GM12872 (cell line): ENCODE data around the gene APOL6.

Experiments used
- TF ChIP-seq, protein P1 (sequence below): IDR thresholded peaks from 3 replicates; pipeline ENCODE4 v1.5.1; 2011; ENCODE audit warnings: low read depth, mild to moderate bottlenecking, low read length, moderate library complexity; ENCODE audit not compliant: insufficient read depth

Gene APOL6

DNA sequence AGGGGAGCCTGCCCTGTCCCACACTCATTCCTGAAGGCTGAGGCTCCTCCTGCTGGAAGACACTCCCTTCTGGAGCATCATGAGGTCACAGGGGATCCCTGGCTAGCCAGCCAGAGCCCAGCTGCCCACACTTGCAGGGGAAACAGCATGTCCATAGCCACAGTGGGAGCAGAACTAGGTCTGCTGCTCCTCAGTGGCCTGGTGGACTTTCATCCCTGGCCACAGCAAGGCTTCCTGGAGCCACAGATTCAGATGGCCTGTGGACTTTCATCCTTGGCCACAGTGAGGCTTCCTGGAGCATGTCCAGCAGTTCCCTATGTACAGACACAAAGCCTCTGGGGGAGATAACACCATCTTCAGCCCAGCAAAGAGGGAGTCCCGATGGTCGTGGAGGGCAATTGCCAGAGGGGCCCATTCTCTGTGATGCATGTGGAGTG lies 5.9 kb upstream of the APOL6 start:
- TF ChIP-seq, protein P1, sequence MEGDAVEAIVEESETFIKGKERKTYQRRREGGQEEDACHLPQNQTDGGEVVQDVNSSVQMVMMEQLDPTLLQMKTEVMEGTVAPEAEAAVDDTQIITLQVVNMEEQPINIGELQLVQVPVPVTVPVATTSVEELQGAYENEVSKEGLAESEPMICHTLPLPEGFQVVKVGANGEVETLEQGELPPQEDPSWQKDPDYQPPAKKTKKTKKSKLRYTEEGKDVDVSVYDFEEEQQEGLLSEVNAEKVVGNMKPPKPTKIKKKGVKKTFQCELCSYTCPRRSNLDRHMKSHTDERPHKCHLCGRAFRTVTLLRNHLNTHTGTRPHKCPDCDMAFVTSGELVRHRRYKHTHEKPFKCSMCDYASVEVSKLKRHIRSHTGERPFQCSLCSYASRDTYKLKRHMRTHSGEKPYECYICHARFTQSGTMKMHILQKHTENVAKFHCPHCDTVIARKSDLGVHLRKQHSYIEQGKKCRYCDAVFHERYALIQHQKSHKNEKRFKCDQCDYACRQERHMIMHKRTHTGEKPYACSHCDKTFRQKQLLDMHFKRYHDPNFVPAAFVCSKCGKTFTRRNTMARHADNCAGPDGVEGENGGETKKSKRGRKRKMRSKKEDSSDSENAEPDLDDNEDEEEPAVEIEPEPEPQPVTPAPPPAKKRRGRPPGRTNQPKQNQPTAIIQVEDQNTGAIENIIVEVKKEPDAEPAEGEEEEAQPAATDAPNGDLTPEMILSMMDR = no peak

DNA sequence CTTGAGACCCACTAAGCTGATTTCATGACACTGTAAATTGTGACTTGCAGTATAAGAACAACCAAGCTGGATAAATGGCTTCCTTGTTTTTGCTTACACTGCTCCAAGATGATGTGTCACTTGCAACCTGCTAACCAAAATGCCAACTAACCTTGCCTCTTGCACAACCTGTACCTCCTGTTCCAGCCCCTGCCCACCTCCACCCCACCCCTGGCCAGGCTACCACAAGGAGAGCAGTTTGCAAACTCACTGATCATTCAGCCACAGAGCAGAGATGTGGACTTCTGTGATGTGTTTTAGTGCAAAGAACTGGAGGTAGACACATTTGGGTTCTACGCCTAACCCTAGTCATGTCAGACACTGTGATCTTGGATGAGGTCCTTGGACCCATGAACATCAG lies 4.3 kb upstream of the APOL6 start:
- TF ChIP-seq, protein P1 = no peak

DNA sequence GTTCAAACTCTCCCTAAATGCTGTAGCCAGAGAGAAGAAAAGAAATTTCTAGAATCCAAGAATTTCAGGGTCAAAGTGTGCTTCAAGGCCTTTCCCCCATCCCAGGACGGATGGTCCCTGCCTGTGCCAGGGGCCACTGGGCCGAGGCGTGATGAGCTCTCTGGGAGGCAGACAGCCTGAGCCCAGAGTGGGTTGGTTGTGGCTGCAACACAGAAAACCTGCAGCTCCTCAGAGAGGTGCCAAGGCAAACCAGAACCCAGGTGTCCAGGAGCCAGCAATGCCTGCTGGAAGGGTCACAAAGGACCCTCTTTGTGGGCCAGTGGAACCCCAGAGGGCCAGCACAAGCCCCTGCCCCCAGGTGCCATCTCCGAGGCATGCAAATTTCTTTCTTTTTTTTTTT lies 2.6 kb upstream of the APOL6 start:
- TF ChIP-seq, protein P1 = no peak

DNA sequence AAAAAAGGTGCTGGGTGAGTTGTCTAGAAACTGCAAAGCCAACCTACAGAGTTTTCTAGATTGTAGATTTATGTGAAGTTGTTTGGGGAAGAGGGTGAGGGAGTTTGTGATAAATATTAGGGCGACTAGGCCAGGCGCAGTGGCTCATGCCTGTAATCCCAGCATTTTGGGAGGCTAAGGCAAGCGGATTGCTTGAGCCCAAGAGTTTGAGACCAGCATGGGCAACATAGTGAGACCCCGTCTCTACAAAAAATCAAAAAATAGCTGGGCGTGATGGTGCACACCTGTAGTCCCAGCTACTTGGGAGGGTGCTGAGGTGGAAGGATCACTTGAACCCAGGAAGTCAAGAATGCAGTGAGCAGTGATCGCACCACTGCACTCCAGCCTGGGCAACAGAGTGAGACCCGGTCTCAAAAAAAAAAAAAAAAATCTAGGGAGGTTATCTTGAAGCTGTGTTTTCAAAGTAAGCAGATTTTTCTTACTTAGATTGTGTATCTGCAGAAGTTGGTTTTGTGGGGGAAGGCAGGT lies 844 bp downstream of the APOL6 start:
- TF ChIP-seq, protein P1 = no peak

DNA sequence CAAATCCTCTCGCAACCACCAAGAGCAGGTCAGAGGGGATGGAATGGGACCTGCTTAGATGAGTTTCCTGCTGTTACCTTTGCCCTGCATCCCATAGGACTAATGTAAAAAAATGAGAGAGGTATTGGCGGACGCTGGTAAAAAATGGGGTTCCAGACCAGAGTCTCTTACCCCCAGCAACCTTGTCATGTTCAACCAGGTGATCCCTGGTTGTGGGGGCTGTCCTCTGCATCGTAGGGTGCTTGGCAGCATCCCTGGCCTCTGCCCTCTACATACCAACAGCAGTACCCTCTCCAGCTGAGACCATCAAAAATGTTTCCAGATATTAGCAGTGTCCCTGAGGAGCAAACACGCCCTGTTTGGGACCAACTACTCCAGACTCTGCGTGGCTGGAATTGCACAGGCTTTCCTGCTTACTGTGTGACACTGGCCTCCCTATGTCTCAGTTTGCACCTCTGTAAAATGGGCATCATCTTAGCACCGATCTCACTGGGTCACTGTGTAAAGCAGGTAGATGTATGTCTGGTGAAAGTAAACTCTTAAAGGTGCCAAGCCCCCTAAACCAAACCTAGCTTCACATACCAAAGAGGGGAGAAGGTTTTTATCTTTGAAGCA lies 1.5 kb downstream of the APOL6 start:
- TF ChIP-seq, protein P1 = no peak

DNA sequence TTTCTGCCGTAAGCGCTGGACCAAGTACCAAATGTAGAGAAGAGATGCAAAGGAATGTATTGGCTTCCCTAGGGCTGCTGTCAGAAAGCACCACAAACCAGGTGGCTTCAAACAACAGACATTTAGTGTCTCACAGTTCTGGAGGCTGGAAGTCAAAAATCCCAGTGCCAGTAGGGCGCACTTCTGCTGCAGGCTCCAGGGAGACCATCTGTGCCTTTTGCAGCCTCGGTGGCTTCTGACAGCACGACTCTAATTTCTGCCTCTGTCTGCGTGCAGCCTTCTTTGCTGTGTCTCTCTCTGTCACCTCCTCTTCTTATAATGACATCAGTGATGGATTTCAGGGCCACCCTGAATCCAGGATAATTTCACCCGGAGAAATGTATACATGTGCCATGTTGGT lies 2.8 kb downstream of the APOL6 start:
- TF ChIP-seq, protein P1 = no peak

DNA sequence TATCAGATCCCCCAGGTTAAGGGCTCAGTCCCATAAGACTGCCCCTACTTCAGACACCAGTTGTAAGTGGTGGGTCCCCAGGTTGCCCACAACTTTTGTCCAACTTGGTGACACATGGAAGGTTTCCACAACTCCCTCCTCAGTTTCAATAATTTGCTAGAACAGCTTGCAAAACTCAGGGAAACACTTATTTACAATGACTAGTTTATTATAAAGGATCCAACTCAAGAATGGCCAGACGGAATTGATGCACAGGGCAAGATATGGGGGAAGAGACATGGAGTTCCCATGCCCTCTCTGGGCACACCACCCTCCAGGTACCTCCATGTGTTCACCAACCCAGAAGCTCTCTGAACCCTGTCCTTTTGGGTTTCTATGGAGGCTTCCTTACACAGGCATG lies 5.6 kb downstream of the APOL6 start:
- TF ChIP-seq, protein P1 = no peak
